ENCODE results near the gene ADAM15.

Gene ADAM15

GRCh38 chr1:155062151-155062686 is 11.1 kb downstream of the ADAM15 start:
- no peak overlapping the region for H3K4me3 ChIP-seq (ENCODE audit: low read length)
- no peak for DNase-seq (ENCODE audit: low read depth)
- no peak for TF ChIP-seq CTCF (conservative IDR thresholded peaks at IDR 0.05; ENCODE audit: low read length)

GRCh38 chr1:155062702-155063411 is 11.7 kb downstream of the ADAM15 start:
- peak overlapping the region; percentile 92 for H3K4me3 ChIP-seq (ENCODE audit: low read length)
- no peak for DNase-seq (ENCODE audit: low read depth)
- TF ChIP-seq CTCF (conservative IDR thresholded peaks at IDR 0.05; ENCODE audit: low read length) = peak; percentile 59

- no peak for TF ChIP-seq CTCF (conservative IDR thresholded peaks at IDR 0.05; ENCODE audit: low read length)
- DNase-seq (ENCODE audit: low read depth) = peak; percentile 64
- peak within 1 kb of the TSS; percentile 92 for H3K4me3 ChIP-seq (ENCODE audit: low read length)
Measured at GRCh38 chr1:155063550-155064110, 12.5 kb downstream of the ADAM15 start, which contains the start of gene EFNA4. Gene EFNA4, plus strand, starts transcription at chr1:155063740. Its CDS starts 84 bp downstream, at chr1:155063824.

- no peak for TF ChIP-seq CTCF (conservative IDR thresholded peaks at IDR 0.05; ENCODE audit: low read length)
- no peak for DNase-seq (ENCODE audit: low read depth)
- peak overlapping the region; percentile 92 for H3K4me3 ChIP-seq (ENCODE audit: low read length)
Measured at GRCh38 chr1:155064111-155064831, 13.2 kb downstream of the ADAM15 start.

GRCh38 chr1:155064832-155065429 is 13.8 kb downstream of the ADAM15 start:
- no peak overlapping the region for H3K4me3 ChIP-seq (ENCODE audit: low read length)
- no peak for DNase-seq (ENCODE audit: low read depth)
- TF ChIP-seq CTCF (conservative IDR thresholded peaks at IDR 0.05; ENCODE audit: low read length) = no peak

- TF ChIP-seq CTCF (conservative IDR thresholded peaks at IDR 0.05; ENCODE audit: low read length) = no peak
- no peak for DNase-seq (ENCODE audit: low read depth)
- no peak overlapping the region for H3K4me3 ChIP-seq (ENCODE audit: low read length)
Measured at GRCh38 chr1:155066777-155067176, 15.7 kb downstream of the ADAM15 start.
